Heart left ventricle (tissue), 13 donors: ENCODE data around the gene VAMP5.

Experiments used
- POLR2A ChIP-seq, 2 donors: fragments of 450-650 bp; IDR thresholded peaks; one replicate each; pipeline ENCODE4 v1.6.1; 2017; ENCODE audit warnings: antibody characterized with exemption in 2 of 2, mild to moderate bottlenecking in 2 of 2, moderate library complexity in 2 of 2
- TF ChIP-seq, protein P1 (sequence below), 12 donors: fragments of 200-600 bp; sonication (generic) in 4 of 12; IDR thresholded peaks; one replicate each; pipeline versions ENCODE4 v1.5.0 to v1.8.0; 2018 to 2022; ENCODE audit warnings: antibody characterized with exemption in 12 of 12, mild to moderate bottlenecking in 5 of 12
- donor health status: ischemic (EF 13 %, LVEDD 7.1; RV severe dilation, severe dysfunction).
- donor health status: DM: no; HTN: yes; CAD: no.
- donor health status: DM: no; HTN: no; CAD: no.
- donor health status: ischemic (EF 25% LVEDD 6.9; RV normal size, moderate dysfunction).
- donor health status: ischemic (EF 25% LVEDD 5.7; RV mildly dilated, moderate dysfunction).
- donor health status: ischemic (EF 35%, LVEDD 5.7; RV mildly dilated, moderate dysfunction).
- donor health status: nonischemic (EF 11% LVEDD 7.7; RV severe dilation, severe dysfunction).
- donor health status: DM: yes; HTN: yes; CAD: no.
- donor health status: PGD.
- donor health status: ischemic (EF 29% LVEDD 5.4; RV normal size, mild dysfunction).
- donor health status: nonischemic (EF 23%, LVEDD 6.1; RV moderate dilation, normal function).

DNA sequence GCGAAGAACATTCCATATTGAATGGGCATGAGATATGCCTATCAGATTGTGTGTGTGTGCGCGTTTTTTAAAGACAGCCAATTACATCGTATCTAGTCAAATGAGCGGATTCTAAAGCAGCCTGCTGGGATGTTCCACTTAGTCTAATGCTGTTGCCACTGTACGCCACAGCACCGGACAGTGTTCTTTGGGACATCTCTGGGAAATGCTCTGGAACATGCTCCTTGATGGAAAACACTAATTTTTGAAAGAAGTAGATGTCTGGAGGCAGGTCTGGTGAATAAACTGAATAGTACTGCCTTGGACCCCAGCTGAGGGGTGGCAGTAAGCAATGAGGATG lies 21.9 kb downstream of the VAMP5 start:
- TF ChIP-seq, protein P1, sequence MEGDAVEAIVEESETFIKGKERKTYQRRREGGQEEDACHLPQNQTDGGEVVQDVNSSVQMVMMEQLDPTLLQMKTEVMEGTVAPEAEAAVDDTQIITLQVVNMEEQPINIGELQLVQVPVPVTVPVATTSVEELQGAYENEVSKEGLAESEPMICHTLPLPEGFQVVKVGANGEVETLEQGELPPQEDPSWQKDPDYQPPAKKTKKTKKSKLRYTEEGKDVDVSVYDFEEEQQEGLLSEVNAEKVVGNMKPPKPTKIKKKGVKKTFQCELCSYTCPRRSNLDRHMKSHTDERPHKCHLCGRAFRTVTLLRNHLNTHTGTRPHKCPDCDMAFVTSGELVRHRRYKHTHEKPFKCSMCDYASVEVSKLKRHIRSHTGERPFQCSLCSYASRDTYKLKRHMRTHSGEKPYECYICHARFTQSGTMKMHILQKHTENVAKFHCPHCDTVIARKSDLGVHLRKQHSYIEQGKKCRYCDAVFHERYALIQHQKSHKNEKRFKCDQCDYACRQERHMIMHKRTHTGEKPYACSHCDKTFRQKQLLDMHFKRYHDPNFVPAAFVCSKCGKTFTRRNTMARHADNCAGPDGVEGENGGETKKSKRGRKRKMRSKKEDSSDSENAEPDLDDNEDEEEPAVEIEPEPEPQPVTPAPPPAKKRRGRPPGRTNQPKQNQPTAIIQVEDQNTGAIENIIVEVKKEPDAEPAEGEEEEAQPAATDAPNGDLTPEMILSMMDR (IDR thresholded peaks at IDR 0.05): no peak
- no peak for TF ChIP-seq POLR2A (IDR thresholded peaks at IDR 0.05)
